Smooth muscle cell (in vitro differentiated cells): Measurements from ENCODE around the gene DPF1. TPM values are rescaled to one million over a fixed set of nuclear protein-coding genes. Genes with fewer than 3 reads are reported as not detected.

Experiments used
- DNase-seq: peaks from one replicate; lab custom pipeline; 2025; ENCODE audit not compliant: unreplicated experiment; lab: John Stamatoyannopoulos, UW
- H2AFZ ChIP-seq: fragments of 200-600 bp; sonication (generic); 2 replicates; pipeline ENCODE4 v1.6.0; 2016; ENCODE audit warnings: antibody characterized with exemption, low read depth, mild to moderate bottlenecking
- H3F3A ChIP-seq: fragments of 200-600 bp; sonication (generic); 2 replicates; pipeline ENCODE4 v1.6.0; 2017; ENCODE audit warnings: antibody characterized with exemption, low read depth
- H3K27ac ChIP-seq: fragments of 200-600 bp; sonication (generic); 2 replicates; pipeline ENCODE4 v1.5.1; 2016; ENCODE audit warnings: low read depth, mild to moderate bottlenecking
- H3K27me3 ChIP-seq: fragments of 200-600 bp; sonication (generic); 2 replicates; pipeline ENCODE4 v1.6.1; 2016; ENCODE audit warnings: low read depth, mild to moderate bottlenecking
- H3K36me3 ChIP-seq: fragments of 200-600 bp; sonication (generic); 2 replicates; pipeline ENCODE4 v1.5.1; 2016; ENCODE audit warnings: low read depth
- H3K4me1 ChIP-seq: fragments of 200-600 bp; sonication (generic); 2 replicates; pipeline ENCODE4 v1.5.1; 2016; ENCODE audit warnings: low read depth
- H3K4me2 ChIP-seq: fragments of 200-600 bp; sonication (generic); 2 replicates; pipeline ENCODE4 v1.6.0; 2016; ENCODE audit warnings: mild to moderate bottlenecking
- H3K4me3 ChIP-seq: fragments of 200-600 bp; sonication (generic); 2 replicates; pipeline ENCODE4 v1.5.1; 2016; ENCODE audit warnings: mild to moderate bottlenecking
- H3K79me2 ChIP-seq: fragments of 200-600 bp; sonication (generic); 2 replicates; pipeline ENCODE4 v1.6.0; 2016; ENCODE audit warnings: low read depth, mild to moderate bottlenecking
- H3K9ac ChIP-seq: fragments of 200-600 bp; sonication (generic); 2 replicates; pipeline ENCODE4 v1.6.0; 2016; ENCODE audit warnings: low read depth
- H3K9me3 ChIP-seq: fragments of 200-600 bp; sonication (generic); replicated peaks from 2 replicates; pipeline ENCODE4 v1.5.1; 2016; ENCODE audit warnings: low read depth
- H4K20me1 ChIP-seq: fragments of 200-600 bp; sonication (generic); 2 replicates; pipeline ENCODE4 v1.6.0; 2016; ENCODE audit warnings: low read depth
- WGBS: methylation state at CpG from one replicate; pipeline ENCODE4 v1.1.7; 2016; ENCODE audit warnings: low lambda C conversion rate; 5-methylcytosine and 5-hydroxymethylcytosine counted together
- polyA plus RNA-seq: library from polyadenylated mRNA; unstranded; fragments of >200 nt; fragmentation: Nextera tagmentation; extraction: Ambion mirVana; gene quantifications from 2 replicates; pipeline ENCODE4 v1.2.1, GENCODE V29; 2016
- total RNA-seq: library from RNA; depleted of rRNA; stranded (reverse); fragments of >200 nt; gene quantifications from 2 replicates; pipeline ENCODE4 v1.2.3, GENCODE V29; 2014
- TF ChIP-seq, protein P1 (sequence below): fragments of 200-600 bp; sonication (generic); IDR thresholded peaks from 2 replicates; pipeline ENCODE4 v1.5.1; 2017; ENCODE audit warnings: borderline replicate concordance, mild to moderate bottlenecking, antibody characterized with exemption; ENCODE audit not compliant: insufficient read depth, poor library complexity, severe bottlenecking

Gene DPF1
- total and polyA plus RNA-seq, 2 experiments from 2014 or later = 0.27 to 2.4 TPM

- no peak overlapping the region for H3K27ac ChIP-seq
- TF ChIP-seq, protein P1, sequence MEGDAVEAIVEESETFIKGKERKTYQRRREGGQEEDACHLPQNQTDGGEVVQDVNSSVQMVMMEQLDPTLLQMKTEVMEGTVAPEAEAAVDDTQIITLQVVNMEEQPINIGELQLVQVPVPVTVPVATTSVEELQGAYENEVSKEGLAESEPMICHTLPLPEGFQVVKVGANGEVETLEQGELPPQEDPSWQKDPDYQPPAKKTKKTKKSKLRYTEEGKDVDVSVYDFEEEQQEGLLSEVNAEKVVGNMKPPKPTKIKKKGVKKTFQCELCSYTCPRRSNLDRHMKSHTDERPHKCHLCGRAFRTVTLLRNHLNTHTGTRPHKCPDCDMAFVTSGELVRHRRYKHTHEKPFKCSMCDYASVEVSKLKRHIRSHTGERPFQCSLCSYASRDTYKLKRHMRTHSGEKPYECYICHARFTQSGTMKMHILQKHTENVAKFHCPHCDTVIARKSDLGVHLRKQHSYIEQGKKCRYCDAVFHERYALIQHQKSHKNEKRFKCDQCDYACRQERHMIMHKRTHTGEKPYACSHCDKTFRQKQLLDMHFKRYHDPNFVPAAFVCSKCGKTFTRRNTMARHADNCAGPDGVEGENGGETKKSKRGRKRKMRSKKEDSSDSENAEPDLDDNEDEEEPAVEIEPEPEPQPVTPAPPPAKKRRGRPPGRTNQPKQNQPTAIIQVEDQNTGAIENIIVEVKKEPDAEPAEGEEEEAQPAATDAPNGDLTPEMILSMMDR = no peak
- no peaks in the 10 kb centered on the region for H3F3A ChIP-seq
- H3K4me1 ChIP-seq = peaks cover 9% of the 10 kb centered on the region
- H3K4me3 ChIP-seq = no peak overlapping the region
- peaks cover 3% of the 10 kb centered on the region for H3K9me3 ChIP-seq
- no peaks in the 10 kb centered on the region for H3K36me3 ChIP-seq
- H2AFZ ChIP-seq = no peak overlapping the region
- no peaks in the 10 kb centered on the region for H3K79me2 ChIP-seq
- no peak for DNase-seq
- no peak overlapping the region for H3K9ac ChIP-seq
- WGBS = 76% methylated on average over 9 of the region's 9 CpGs
- H3K4me2 ChIP-seq = no peak overlapping the region
- H3K27me3 ChIP-seq = no peaks in the 10 kb centered on the region
- no peaks in the 10 kb centered on the region for H4K20me1 ChIP-seq
These were observed 39.2 kb downstream of the DPF1 start for GRCh38 chr19:38184815-38185214.

- no peaks in the 10 kb centered on the region for H3K36me3 ChIP-seq
- no peak overlapping the region for H2AFZ ChIP-seq
- H3K27ac ChIP-seq = no peak overlapping the region
- peaks cover 9% of the 10 kb centered on the region for H3K4me1 ChIP-seq
- H3F3A ChIP-seq = no peaks in the 10 kb centered on the region
- H3K79me2 ChIP-seq = no peaks in the 10 kb centered on the region
- H3K9ac ChIP-seq = no peak overlapping the region
- WGBS = 8% methylated on average over 30 of the region's 30 CpGs
- H3K27me3 ChIP-seq = no peaks in the 10 kb centered on the region
- DNase-seq = peak; percentile 16
- H3K4me2 ChIP-seq = peak overlapping the region; percentile 79
- TF ChIP-seq, protein P1 = no peak
- no peaks in the 10 kb centered on the region for H4K20me1 ChIP-seq
- peaks cover 3% of the 10 kb centered on the region for H3K9me3 ChIP-seq
- H3K4me3 ChIP-seq = no peak overlapping the region
These were observed 40.6 kb downstream of the DPF1 start for GRCh38 chr19:38183251-38183897.

DNA sequence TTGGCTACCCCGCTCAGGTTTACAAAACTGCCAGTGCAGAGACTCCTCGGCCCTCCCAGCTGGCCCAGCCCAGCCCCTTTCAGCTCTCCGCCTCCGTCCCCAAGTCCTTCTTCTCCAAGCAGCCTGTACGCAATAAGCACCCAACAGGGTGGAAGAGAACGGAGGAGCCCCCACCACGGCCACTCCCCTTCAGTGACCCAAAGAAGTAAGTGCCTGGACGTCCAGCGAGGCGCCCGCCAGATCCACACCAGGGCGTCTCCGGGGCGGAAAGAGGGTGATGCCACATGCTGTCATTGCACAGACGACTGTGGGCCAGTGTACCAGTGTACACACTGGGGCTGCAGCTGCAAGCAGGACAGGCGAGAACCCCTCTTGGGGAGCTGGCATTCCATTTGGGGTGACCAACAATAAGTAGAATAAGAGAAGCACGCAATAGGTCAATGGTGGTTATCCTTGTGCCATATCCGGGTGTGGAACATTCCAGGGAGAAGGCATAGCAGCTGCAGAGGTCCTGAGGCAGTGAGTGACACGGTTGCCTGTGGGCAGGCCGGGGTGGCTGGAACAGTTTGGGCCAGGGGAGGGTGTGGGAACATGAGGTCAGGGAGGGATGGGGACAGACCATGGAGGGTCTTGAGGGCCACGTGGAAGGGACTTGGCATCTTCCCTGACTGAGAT is 41.3 kb downstream of the DPF1 start:
- Histone ChIP-seq H3K36me3 (no peaks in the 10 kb centered on the region), H3K4me3 (no peak overlapping the region), H3K9ac (no peak overlapping the region), H2AFZ (no peak overlapping the region), H3K27ac (no peak overlapping the region), H3K4me1 (peaks cover 9% of the 10 kb centered on the region), H3K9me3 (peaks cover 3% of the 10 kb centered on the region), H3K4me2 (peak overlapping the region; percentile 79), H3K79me2 (no peaks in the 10 kb centered on the region), H4K20me1 (no peaks in the 10 kb centered on the region), H3K27me3 (no peaks in the 10 kb centered on the region), H3F3A (no peaks in the 10 kb centered on the region)
- WGBS = 89% methylated on average over 21 of the region's 21 CpGs
- TF ChIP-seq, protein P1 = no peak
- DNase-seq = no peak
